K562 (cell line): ENCODE data around the gene RPL22. TPM values are rescaled to one million over a fixed set of nuclear protein-coding genes. Genes with fewer than 3 reads are reported as not detected.

Source experiments
- ATF1 ChIP-seq, 2 experiments: fragments of 450-650 bp in 1 of 2; IDR thresholded peaks; 2 replicates each; pipeline ENCODE4 v1.6.1; 2016; ENCODE audit warnings: missing compliant biosample characterization in 1 of 2, missing genetic modification characterization in 1 of 2
- CBX3 ChIP-seq, 2 experiments: IDR thresholded peaks; 1 replicate in 1 of 2; 2 replicates in 1 of 2; pipeline ENCODE4 v1.6.1; 2012; ENCODE audit warnings: inconsistent platforms in 2 of 2, low read length in 2 of 2, borderline replicate concordance in 1 of 2, control low read depth in 1 of 2
- CREM ChIP-seq: IDR thresholded peaks from 2 replicates; pipeline ENCODE4 v1.6.1; 2014; ENCODE audit warnings: antibody characterized with exemption, low read depth
- DDX20 ChIP-seq: fragments of 450-650 bp; IDR thresholded peaks from 2 replicates; pipeline ENCODE4 v1.6.1; 2016; ENCODE audit warnings: missing genetic modification characterization, low read depth, mild to moderate bottlenecking, missing compliant biosample characterization, moderate library complexity
- E2F3 ChIP-seq: fragments of 250-450 bp; sonication (Bioruptor Pico); IDR thresholded peaks from 2 replicates; pipeline ENCODE4 v1.4.0; 2020; ENCODE audit warnings: mild to moderate bottlenecking
- HNRNPLL ChIP-seq: fragments of 200-400 bp; formaldehyde crosslinking; IDR thresholded peaks from 2 replicates; pipeline ENCODE4 v1.6.1; 2017; ENCODE audit warnings: low read length, low read depth, mild to moderate bottlenecking; ENCODE audit not compliant: poor library complexity, severe bottlenecking
- KHSRP ChIP-seq: fragments of 450-650 bp; IDR thresholded peaks from 2 replicates; pipeline ENCODE4 v1.6.1; 2017
- MYBL2 ChIP-seq, 2 experiments: fragments of 450-650 bp in 1 of 2; sonication (generic) in 1 of 2; formaldehyde crosslinking in 1 of 2; IDR thresholded peaks; 2 replicates each; pipeline versions ENCODE4 v1.6.1 to v1.8.1; 2017 to 2022; ENCODE audit warnings: borderline replicate concordance in 1 of 2, inconsistent platforms in 1 of 2, low read depth in 1 of 2, mild to moderate bottlenecking in 1 of 2, missing genetic modification reagents in 1 of 2, moderate library complexity in 1 of 2
- NRF1 ChIP-seq, 2 experiments: fragments of 450-650 bp; IDR thresholded peaks in 1 of 2; conservative IDR thresholded peaks in 1 of 2; 2 replicates each; pipeline ENCODE4 v1.6.1; 2014; ENCODE audit warnings: mild to moderate bottlenecking in 2 of 2
- SIN3A ChIP-seq, 2 experiments: fragments of 150-350 bp in 1 of 2; IDR thresholded peaks; 2 replicates each; pipeline ENCODE4 v1.6.1; 2011 to 2016; ENCODE audit warnings: borderline replicate concordance in 2 of 2, low read depth in 2 of 2, low read length in 2 of 2, mild to moderate bottlenecking in 2 of 2, moderate library complexity in 2 of 2; ENCODE audit not compliant: control insufficient read depth in 1 of 2
- ZFPM2 ChIP-seq: fragments of 250-450 bp; sonication (Bioruptor Pico); IDR thresholded peaks from 2 replicates; pipeline ENCODE4 v1.5.1; 2022; ENCODE audit warnings: mild to moderate bottlenecking
- ZNF12 ChIP-seq: sonication (generic); formaldehyde crosslinking; IDR thresholded peaks from 2 replicates; pipeline ENCODE4 v1.4.0; 2020; ENCODE audit warnings: mild to moderate bottlenecking, missing genetic modification reagents
- ZNF324 ChIP-seq: fragments of 250-450 bp; sonication (Bioruptor Pico); IDR thresholded peaks from 2 replicates; pipeline ENCODE4 v1.4.0; 2020; ENCODE audit warnings: mild to moderate bottlenecking
- ZNF766 ChIP-seq: fragments of 200-800 bp; sonication (Bioruptor generic); conservative IDR thresholded peaks from 2 replicates; pipeline ENCODE4 v1.6.1; 2016; ENCODE audit warnings: missing genetic modification characterization, missing compliant biosample characterization
- polyA plus RNA-seq, 8 experiments: library from polyadenylated mRNA; depleted of rRNA in 4 of 8; stranded (reverse) in 5 of 8; unstranded in 3 of 8; fragments of >200 nt; fragmentation: Nextera tagmentation in 2 of 8; fragmentation: Illumina TruSeq in 1 of 8; extraction: Ambion mirVana in 2 of 8; extraction: Trizol in 1 of 8; gene quantifications; 2 replicates each; pipeline versions ENCODE4 v1.2.1 to v1.2.3, GENCODE V29; 2011 to 2014; ENCODE audit warnings: inconsistent platforms in 1 of 8, missing spikeins in 1 of 8
- total RNA-seq, 7 experiments: library from RNA; depleted of rRNA in 6 of 7; stranded (reverse); fragments of >200 nt in 6 of 7; fragmentation: Illumina TruSeq in 2 of 7; extraction: Trizol in 2 of 7; gene quantifications; 2 replicates each; pipeline versions ENCODE4 v1.2.1 to v1.2.3, GENCODE V29; 2011 to 2021; ENCODE audit warnings: low replicate concordance in 1 of 7
- TF ChIP-seq, protein P1 (sequence below), 2 experiments: IDR thresholded peaks; 2 replicates each; pipeline ENCODE4 v1.6.1; 2012; ENCODE audit warnings: improper control_type of control experiment in 2 of 2, low read depth in 2 of 2, low read length in 2 of 2, borderline replicate concordance in 1 of 2
- TF ChIP-seq, protein P2 (sequence below): sonication (generic); formaldehyde crosslinking; IDR thresholded peaks from 2 replicates; pipeline ENCODE4 v1.9.0; 2022; ENCODE audit warnings: mild to moderate bottlenecking, missing genetic modification reagents
- TF ChIP-seq, protein P3 (sequence below): fragments of 250-450 bp; sonication (Bioruptor Pico); IDR thresholded peaks from 2 replicates; pipeline ENCODE4 v1.8.0; 2022; ENCODE audit warnings: inconsistent platforms
- TF ChIP-seq, protein P4 (sequence below): fragments of 250-450 bp; sonication (Bioruptor Pico); IDR thresholded peaks from 2 replicates; pipeline ENCODE4 v1.4.0; 2020; ENCODE audit warnings: mild to moderate bottlenecking

RPL22 gene
- total and polyA plus RNA-seq, 9 of the 15 experiments (the other 6 are each of a cell fraction or from before 2014, with no cell fraction given): 467 to 1,165 (median 607) TPM

DNA sequence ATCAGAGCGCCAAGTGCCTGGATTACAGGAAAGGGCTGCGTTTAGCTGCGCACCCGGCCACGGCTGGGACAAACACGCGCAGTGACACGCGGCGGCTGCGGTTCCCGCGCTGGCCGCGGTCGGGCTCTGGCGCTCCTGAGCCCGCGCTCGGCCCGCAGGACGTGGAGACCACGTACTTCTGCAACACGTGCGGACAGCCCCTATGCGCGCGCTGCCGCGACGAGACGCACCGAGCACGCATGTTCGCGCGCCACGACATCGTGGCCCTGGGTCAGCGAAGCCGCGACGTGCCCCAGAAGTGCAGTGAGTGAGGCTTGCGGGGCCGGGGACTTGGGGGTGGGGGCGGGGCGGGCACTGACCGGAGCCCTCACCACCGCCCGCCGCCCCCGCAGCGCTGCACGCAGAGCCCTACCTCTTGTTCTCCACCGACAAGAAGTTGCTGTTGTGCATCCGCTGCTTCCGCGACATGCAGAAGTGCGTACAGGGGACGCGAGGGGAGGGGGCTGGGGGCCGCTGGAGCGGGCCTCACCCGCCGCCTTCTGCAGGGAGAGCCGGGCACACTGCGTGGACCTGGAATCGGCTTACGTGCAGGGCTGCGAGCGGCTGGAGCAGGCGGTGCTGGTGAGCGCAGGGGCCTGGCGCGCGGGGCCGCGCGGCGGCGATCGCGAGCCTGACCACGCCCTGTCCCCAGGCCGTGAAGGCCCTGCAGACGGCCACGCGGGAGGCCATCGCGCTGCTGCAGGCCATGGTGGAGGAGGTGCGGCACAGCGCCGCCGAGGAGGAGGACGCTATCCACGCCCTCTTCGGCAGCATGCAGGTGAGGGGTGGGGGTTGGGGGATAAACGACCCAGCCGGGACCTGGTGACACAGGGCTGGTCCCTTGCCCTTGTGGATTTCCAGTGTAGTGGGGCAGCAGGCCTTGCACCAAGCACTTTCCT, 9.6 kb upstream of the RPL22 start (continued):
- TF ChIP-seq, protein P1, sequence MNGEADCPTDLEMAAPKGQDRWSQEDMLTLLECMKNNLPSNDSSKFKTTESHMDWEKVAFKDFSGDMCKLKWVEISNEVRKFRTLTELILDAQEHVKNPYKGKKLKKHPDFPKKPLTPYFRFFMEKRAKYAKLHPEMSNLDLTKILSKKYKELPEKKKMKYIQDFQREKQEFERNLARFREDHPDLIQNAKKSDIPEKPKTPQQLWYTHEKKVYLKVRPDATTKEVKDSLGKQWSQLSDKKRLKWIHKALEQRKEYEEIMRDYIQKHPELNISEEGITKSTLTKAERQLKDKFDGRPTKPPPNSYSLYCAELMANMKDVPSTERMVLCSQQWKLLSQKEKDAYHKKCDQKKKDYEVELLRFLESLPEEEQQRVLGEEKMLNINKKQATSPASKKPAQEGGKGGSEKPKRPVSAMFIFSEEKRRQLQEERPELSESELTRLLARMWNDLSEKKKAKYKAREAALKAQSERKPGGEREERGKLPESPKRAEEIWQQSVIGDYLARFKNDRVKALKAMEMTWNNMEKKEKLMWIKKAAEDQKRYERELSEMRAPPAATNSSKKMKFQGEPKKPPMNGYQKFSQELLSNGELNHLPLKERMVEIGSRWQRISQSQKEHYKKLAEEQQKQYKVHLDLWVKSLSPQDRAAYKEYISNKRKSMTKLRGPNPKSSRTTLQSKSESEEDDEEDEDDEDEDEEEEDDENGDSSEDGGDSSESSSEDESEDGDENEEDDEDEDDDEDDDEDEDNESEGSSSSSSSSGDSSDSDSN (IDR thresholded peaks at IDR 0.05; ENCODE audit: borderline replicate concordance in 1 of 2, low read depth in 2 of 2, low read length in 2 of 2): 0 out of 4 replicates have a peak, but pooled peaks of 1 of the 2 experiments have one; percentile 54
- TF ChIP-seq CBX3 (IDR thresholded peaks at IDR 0.05; ENCODE audit: borderline replicate concordance in 1 of 2, low read length in 2 of 2): 0 out of 3 replicates have a peak, but pooled peaks of 1 of the 2 experiments have one; percentile 43
- peak; percentile 40 for TF ChIP-seq HNRNPLL
- peak; percentile 56; the same call in 1 of the 2 replicates for TF ChIP-seq E2F3 (CRISPR knock-in tag)
- TF ChIP-seq, protein P2, sequence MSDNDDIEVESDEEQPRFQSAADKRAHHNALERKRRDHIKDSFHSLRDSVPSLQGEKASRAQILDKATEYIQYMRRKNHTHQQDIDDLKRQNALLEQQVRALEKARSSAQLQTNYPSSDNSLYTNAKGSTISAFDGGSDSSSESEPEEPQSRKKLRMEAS: peak; percentile 93
- TF ChIP-seq NRF1 (conservative IDR thresholded peaks at IDR 0.05 in 1 of 2, IDR thresholded peaks at IDR 0.05 in 1 of 2): peak; percentile 89 to 91
- TF ChIP-seq DDX20: no peak
- no peak; the same call in 1 of the 2 replicates for TF ChIP-seq ZNF12 (CRISPR knock-in tag)
- TF ChIP-seq SIN3A (IDR thresholded peaks at IDR 0.05; ENCODE audit: borderline replicate concordance in 2 of 2, control insufficient read depth in 1 of 2, low read depth in 2 of 2, low read length in 2 of 2): peak in 1 of 2 experiments; percentile 70; a peak in 1 of 4 replicates
- TF ChIP-seq ATF1 (CRISPR knock-in tag; IDR thresholded peaks at IDR 0.05): no peak
- peak; percentile 14 for TF ChIP-seq ATF1 (tag; IDR thresholded peaks at IDR 0.05)
- TF ChIP-seq, protein P3, sequence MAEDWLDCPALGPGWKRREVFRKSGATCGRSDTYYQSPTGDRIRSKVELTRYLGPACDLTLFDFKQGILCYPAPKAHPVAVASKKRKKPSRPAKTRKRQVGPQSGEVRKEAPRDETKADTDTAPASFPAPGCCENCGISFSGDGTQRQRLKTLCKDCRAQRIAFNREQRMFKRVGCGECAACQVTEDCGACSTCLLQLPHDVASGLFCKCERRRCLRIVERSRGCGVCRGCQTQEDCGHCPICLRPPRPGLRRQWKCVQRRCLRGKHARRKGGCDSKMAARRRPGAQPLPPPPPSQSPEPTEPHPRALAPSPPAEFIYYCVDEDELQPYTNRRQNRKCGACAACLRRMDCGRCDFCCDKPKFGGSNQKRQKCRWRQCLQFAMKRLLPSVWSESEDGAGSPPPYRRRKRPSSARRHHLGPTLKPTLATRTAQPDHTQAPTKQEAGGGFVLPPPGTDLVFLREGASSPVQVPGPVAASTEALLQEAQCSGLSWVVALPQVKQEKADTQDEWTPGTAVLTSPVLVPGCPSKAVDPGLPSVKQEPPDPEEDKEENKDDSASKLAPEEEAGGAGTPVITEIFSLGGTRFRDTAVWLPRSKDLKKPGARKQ (CRISPR knock-in tag): no peak
- TF ChIP-seq CREM: peak; percentile 50
- no peak for TF ChIP-seq ZFPM2 (CRISPR knock-in tag)
- no peak for TF ChIP-seq KHSRP
- TF ChIP-seq, protein P4, sequence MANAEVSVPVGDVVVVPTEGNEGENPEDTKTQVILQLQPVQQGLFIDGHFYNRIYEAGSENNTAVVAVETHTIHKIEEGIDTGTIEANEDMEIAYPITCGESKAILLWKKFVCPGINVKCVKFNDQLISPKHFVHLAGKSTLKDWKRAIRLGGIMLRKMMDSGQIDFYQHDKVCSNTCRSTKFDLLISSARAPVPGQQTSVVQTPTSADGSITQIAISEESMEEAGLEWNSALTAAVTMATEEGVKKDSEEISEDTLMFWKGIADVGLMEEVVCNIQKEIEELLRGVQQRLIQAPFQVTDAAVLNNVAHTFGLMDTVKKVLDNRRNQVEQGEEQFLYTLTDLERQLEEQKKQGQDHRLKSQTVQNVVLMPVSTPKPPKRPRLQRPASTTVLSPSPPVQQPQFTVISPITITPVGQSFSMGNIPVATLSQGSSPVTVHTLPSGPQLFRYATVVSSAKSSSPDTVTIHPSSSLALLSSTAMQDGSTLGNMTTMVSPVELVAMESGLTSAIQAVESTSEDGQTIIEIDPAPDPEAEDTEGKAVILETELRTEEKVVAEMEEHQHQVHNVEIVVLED (CRISPR knock-in tag): peak; percentile 71
- no peak for TF ChIP-seq ZNF324 (CRISPR knock-in tag)
- TF ChIP-seq MYBL2 (IDR thresholded peaks at IDR 0.05; ENCODE audit: low read depth): no peak
- 0 out of 2 replicates have a peak, but pooled peaks have one; percentile 19 for TF ChIP-seq MYBL2 (CRISPR knock-in tag; IDR thresholded peaks at IDR 0.05; ENCODE audit: borderline replicate concordance)
- peak; percentile 19; the same call in 1 of the 2 replicates for TF ChIP-seq ZNF766 (CRISPR knock-in tag)
